ENCODE measurements around the gene MCU. TPM values are rescaled to one million over a fixed set of nuclear protein-coding genes. Genes with fewer than 3 reads are reported as not detected.

Gene MCU
- total RNA-seq, 1 donor, result 42.7 TPM

DNA sequence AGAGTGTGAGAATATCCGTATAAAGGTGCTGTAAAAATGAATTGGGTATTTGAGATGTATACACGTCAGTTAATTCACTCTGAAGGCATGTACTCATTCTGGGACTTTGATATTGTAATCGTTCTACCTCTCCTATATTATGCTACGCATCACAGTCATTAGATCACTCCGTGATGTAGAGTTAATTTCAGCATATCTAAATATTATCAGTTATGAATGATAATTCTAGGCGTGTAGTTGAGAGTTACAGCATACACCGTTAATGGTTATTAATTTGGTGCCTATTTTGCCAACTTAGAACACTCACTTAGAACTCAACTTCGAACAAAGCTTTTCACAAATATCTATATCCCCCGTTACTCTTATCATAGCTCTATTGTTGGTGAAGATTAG is 477 bp upstream of the MCU start:
- H3K9me3 ChIP-seq (ENCODE audit: low read depth, low read length), result no peaks in the 10 kb centered on the region
- no peaks in the 10 kb centered on the region for H3K27me3 ChIP-seq (ENCODE audit: insufficient read depth, low read length)
- H3K4me2 ChIP-seq (ENCODE audit: insufficient read depth, low read length), result peak overlapping the region; percentile 96
- peaks cover 42% of the 10 kb centered on the region for H3K4me1 ChIP-seq (ENCODE audit: insufficient read depth, low read length)
- H2AFZ ChIP-seq (ENCODE audit: low read length), result peak overlapping the region; percentile 82
- TF ChIP-seq, protein P1, sequence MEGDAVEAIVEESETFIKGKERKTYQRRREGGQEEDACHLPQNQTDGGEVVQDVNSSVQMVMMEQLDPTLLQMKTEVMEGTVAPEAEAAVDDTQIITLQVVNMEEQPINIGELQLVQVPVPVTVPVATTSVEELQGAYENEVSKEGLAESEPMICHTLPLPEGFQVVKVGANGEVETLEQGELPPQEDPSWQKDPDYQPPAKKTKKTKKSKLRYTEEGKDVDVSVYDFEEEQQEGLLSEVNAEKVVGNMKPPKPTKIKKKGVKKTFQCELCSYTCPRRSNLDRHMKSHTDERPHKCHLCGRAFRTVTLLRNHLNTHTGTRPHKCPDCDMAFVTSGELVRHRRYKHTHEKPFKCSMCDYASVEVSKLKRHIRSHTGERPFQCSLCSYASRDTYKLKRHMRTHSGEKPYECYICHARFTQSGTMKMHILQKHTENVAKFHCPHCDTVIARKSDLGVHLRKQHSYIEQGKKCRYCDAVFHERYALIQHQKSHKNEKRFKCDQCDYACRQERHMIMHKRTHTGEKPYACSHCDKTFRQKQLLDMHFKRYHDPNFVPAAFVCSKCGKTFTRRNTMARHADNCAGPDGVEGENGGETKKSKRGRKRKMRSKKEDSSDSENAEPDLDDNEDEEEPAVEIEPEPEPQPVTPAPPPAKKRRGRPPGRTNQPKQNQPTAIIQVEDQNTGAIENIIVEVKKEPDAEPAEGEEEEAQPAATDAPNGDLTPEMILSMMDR (IDR thresholded peaks at IDR 0.05; ENCODE audit: extremely low read depth, low read depth, low read length), result no peak
- H3K27ac ChIP-seq (ENCODE audit: low read depth, low read length), result no peak overlapping the region
- H3K36me3 ChIP-seq (ENCODE audit: insufficient read depth, low read length), result no peaks in the 10 kb centered on the region
- DNase-seq (ENCODE audit: insufficient read length, low spot score, missing footprints), result no peak
- H4K20me1 ChIP-seq (ENCODE audit: insufficient read depth, low read length), result peaks cover 16% of the 10 kb centered on the region
- peak overlapping the region; percentile 87 for H3K4me3 ChIP-seq (ENCODE audit: insufficient read depth, low read length)
- peaks cover 38% of the 10 kb centered on the region for H3K79me2 ChIP-seq (ENCODE audit: insufficient read depth, low read length)

DNA sequence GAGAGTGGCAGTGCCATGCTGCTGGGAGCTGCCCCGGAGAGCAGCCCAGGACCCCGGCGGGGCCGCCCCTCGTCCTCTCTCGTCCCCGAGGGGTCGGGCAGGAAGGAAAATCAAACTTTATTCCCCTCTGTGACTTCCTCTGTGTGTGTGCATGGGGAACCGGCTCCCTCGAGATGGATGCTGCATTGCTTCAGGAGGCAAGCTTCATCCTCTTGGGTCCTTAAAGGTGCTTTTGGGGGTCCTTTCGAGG is 726 bp downstream of the MCU start:
- Histone ChIP-seq H2AFZ (ENCODE audit: low read length) (peak overlapping the region; percentile 92), H3K4me2 (ENCODE audit: insufficient read depth, low read length) (peak overlapping the region; percentile 93), H3K9me3 (ENCODE audit: low read depth, low read length) (no peaks in the 10 kb centered on the region), H3K27me3 (ENCODE audit: insufficient read depth, low read length) (no peaks in the 10 kb centered on the region), H3K4me1 (ENCODE audit: insufficient read depth, low read length) (peaks cover 45% of the 10 kb centered on the region), H3K36me3 (ENCODE audit: insufficient read depth, low read length) (no peaks in the 10 kb centered on the region), H3K4me3 (ENCODE audit: insufficient read depth, low read length) (peak overlapping the region; percentile 87), H3K79me2 (ENCODE audit: insufficient read depth, low read length) (peaks cover 46% of the 10 kb centered on the region), H4K20me1 (ENCODE audit: insufficient read depth, low read length) (peaks cover 19% of the 10 kb centered on the region), H3K27ac (ENCODE audit: low read depth, low read length) (peak overlapping the region; percentile 68)
- TF ChIP-seq, protein P1 (IDR thresholded peaks at IDR 0.05; ENCODE audit: extremely low read depth, low read depth, low read length), result no peak
- DNase-seq (ENCODE audit: insufficient read length, low spot score, missing footprints), result no peak

DNA sequence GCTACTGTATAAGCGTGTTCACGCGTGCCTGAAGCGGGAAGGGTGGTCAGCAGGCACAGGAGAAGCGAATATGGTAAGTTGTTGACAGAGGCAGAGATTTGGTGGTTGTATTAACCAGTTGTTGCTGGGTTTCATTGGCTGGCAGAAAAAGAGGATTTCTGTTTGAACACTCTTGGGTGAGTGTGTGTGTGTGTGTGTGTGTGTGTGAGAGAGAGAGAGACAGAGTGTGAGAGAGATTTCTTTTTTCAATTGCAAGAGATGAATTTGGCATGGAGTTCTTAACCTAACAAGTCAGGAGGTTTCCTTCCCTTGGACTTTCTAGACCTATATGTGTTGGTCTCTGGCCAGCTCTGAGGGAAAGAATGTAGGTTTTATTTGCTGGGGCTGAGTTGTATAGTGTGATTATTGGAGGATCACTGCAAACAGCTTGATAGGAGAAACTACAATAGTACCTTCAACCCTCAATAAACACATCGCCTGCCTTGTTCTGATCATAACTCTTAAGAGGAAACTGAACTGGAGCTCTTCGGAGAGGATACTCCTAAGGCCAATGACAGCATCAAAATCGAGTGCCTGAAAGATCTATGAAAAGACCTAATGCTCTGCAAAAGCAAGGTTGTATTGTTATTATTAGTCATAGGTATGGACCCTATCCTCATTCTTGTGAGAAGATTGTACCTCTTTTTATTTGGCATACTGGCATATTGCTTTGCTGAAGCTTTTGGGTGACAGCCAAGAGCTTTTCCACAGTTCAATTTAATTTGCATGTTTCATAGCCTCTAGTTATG is 1.2 kb downstream of the MCU start:
- Histone ChIP-seq H2AFZ (ENCODE audit: low read length) (peak overlapping the region; percentile 92), H3K4me2 (ENCODE audit: insufficient read depth, low read length) (peak overlapping the region; percentile 93), H3K27me3 (ENCODE audit: insufficient read depth, low read length) (no peaks in the 10 kb centered on the region), H4K20me1 (ENCODE audit: insufficient read depth, low read length) (peaks cover 19% of the 10 kb centered on the region), H3K79me2 (ENCODE audit: insufficient read depth, low read length) (peaks cover 51% of the 10 kb centered on the region), H3K36me3 (ENCODE audit: insufficient read depth, low read length) (no peaks in the 10 kb centered on the region), H3K9me3 (ENCODE audit: low read depth, low read length) (no peaks in the 10 kb centered on the region), H3K4me3 (ENCODE audit: insufficient read depth, low read length) (peak overlapping the region; percentile 87), H3K4me1 (ENCODE audit: insufficient read depth, low read length) (peaks cover 45% of the 10 kb centered on the region), H3K27ac (ENCODE audit: low read depth, low read length) (peak overlapping the region; percentile 68)
- no peak for DNase-seq (ENCODE audit: insufficient read length, low spot score, missing footprints)
- TF ChIP-seq, protein P1 (IDR thresholded peaks at IDR 0.05; ENCODE audit: extremely low read depth, low read depth, low read length), result no peak

DNA sequence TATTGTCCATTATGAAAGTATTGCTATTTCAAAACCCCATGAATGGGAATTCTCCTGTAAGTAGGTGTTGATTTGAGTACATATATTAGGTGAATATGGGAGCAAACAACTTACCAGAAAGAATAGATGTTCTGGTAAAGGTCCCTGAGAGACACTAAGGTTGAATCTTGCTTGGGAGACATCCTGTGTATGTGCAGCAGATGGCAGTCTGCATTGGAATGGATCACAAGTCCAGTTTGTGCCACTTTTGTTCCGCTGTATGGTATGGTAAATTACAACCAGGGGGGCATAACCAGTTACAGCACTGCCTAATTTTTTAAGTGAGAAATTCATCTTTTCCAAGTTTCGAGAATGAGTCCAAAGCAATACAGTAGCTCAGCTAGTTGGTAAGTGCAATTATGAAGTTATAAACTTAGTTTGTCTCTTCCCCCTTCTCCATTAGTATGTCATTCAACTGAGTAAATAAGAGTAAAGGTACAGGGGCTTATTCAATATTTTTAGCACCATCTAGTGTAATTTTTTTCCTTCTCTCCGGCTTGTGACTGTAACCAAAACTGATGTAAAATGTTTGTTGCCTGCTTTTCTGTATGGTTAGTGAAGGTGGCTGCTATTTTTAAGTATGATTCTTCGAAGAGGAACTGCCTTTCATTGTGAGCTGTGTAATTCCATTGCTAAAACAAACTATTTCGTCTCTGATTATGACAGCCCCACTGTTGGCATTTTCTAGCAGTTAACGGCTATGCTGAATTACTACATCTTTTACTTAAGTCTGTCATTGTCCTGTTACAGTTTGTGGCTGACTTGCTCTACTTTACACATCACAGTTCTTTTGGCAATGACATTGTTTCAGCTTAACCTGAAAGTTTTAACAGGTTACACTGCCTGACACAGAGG is 2.8 kb downstream of the MCU start:
- Histone ChIP-seq H3K4me2 (ENCODE audit: insufficient read depth, low read length) (peak overlapping the region; percentile 59), H2AFZ (ENCODE audit: low read length) (no peak overlapping the region), H4K20me1 (ENCODE audit: insufficient read depth, low read length) (peaks cover 19% of the 10 kb centered on the region), H3K27ac (ENCODE audit: low read depth, low read length) (peak overlapping the region; percentile 51), H3K27me3 (ENCODE audit: insufficient read depth, low read length) (no peaks in the 10 kb centered on the region), H3K4me1 (ENCODE audit: insufficient read depth, low read length) (peaks cover 41% of the 10 kb centered on the region), H3K79me2 (ENCODE audit: insufficient read depth, low read length) (peaks cover 66% of the 10 kb centered on the region), H3K4me3 (ENCODE audit: insufficient read depth, low read length) (peak overlapping the region; percentile 31), H3K9me3 (ENCODE audit: low read depth, low read length) (no peaks in the 10 kb centered on the region), H3K36me3 (ENCODE audit: insufficient read depth, low read length) (no peaks in the 10 kb centered on the region)
- DNase-seq (ENCODE audit: insufficient read length, low spot score, missing footprints), result peak; percentile 73
- TF ChIP-seq, protein P1 (IDR thresholded peaks at IDR 0.05; ENCODE audit: extremely low read depth, low read depth, low read length), result peak; percentile 62

Data from osteoblast (primary cell).